Mesenchymal stem cell (in vitro differentiated cells and primary cell): ENCODE results near the gene EXOC6B.
A peak's percentile ranks its signal among the peaks of the same experiment; 100 is the strongest.

Experiments used
- DNase-seq: peaks from one replicate; pipeline ENCODE4 v3.0.0-alpha.2; 2013
- H2AFZ ChIP-seq: one replicate; pipeline ENCODE4 v1.6.1; 2013; ENCODE audit warnings: low read depth, mild to moderate bottlenecking, control low read depth, inconsistent platforms, low read length, moderate library complexity
- H2AK5ac ChIP-seq: 2 replicates; pipeline ENCODE4 v1.6.1; 2013; ENCODE audit warnings: low read length, moderate library complexity, mild to moderate bottlenecking, inconsistent platforms; ENCODE audit not compliant: severe bottlenecking
- H2BK120ac ChIP-seq: one replicate; pipeline ENCODE4 v1.6.1; 2013; ENCODE audit warnings: low read depth, mild to moderate bottlenecking, inconsistent platforms, low read length, moderate library complexity
- H2BK12ac ChIP-seq, 2 experiments: one replicate each; pipeline ENCODE4 v1.6.1; 2013; ENCODE audit warnings: inconsistent platforms in 2 of 2, low read length in 2 of 2, mild to moderate bottlenecking in 2 of 2, moderate library complexity in 2 of 2, control low read depth in 1 of 2
- H2BK15ac ChIP-seq: one replicate; pipeline ENCODE4 v1.6.1; 2013; ENCODE audit warnings: mild to moderate bottlenecking, low read depth, inconsistent platforms; ENCODE audit not compliant: poor library complexity, severe bottlenecking
- H2BK5ac ChIP-seq: 2 replicates; pipeline ENCODE4 v1.6.1; 2013; ENCODE audit warnings: low read depth, mild to moderate bottlenecking, low read length, control low read depth, inconsistent platforms; ENCODE audit not compliant: poor library complexity, severe bottlenecking
- H3K14ac ChIP-seq, 2 experiments: one replicate each; pipeline ENCODE4 v1.6.1; 2013; ENCODE audit warnings: inconsistent platforms in 2 of 2, low read length in 2 of 2, control low read depth in 1 of 2, mild to moderate bottlenecking in 1 of 2, moderate library complexity in 1 of 2
- H3K18ac ChIP-seq, 2 experiments: one replicate each; pipeline ENCODE4 v1.6.1; 2013; ENCODE audit warnings: inconsistent platforms in 2 of 2, low read length in 2 of 2, control low read depth in 1 of 2, low read depth in 1 of 2, mild to moderate bottlenecking in 1 of 2
- H3K23ac ChIP-seq, 2 experiments: one replicate each; pipeline ENCODE4 v1.6.1; 2013; ENCODE audit warnings: inconsistent platforms in 2 of 2, low read length in 2 of 2, mild to moderate bottlenecking in 2 of 2, moderate library complexity in 2 of 2, control low read depth in 1 of 2
- H3K27ac ChIP-seq: 2 replicates; pipeline ENCODE4 v1.5.1; 2013; ENCODE audit warnings: mild to moderate bottlenecking, moderate library complexity, low read length, control low read depth, inconsistent platforms; ENCODE audit not compliant: poor library complexity, severe bottlenecking
- H3K27me3 ChIP-seq, 2 experiments: 2 replicates each; pipeline versions ENCODE4 v1.6.1 to v1.7.0; 2013; ENCODE audit warnings: low read length in 2 of 2, mild to moderate bottlenecking in 2 of 2, moderate library complexity in 2 of 2, control low read depth in 1 of 2, inconsistent platforms in 1 of 2; ENCODE audit not compliant: control insufficient read depth in 1 of 2, insufficient read depth in 1 of 2
- H3K36me3 ChIP-seq, 2 experiments: 2 replicates each; pipeline versions ENCODE4 v1.6.1 to v1.7.0; 2013; ENCODE audit warnings: low read length in 2 of 2, control low read depth in 1 of 2, inconsistent platforms in 1 of 2, low read depth in 1 of 2, mild to moderate bottlenecking in 1 of 2; ENCODE audit not compliant: insufficient read depth in 2 of 2, control insufficient read depth in 1 of 2
- H3K4ac ChIP-seq, 2 experiments: one replicate each; pipeline ENCODE4 v1.6.1; 2013; ENCODE audit warnings: inconsistent platforms in 2 of 2, low read length in 2 of 2, mild to moderate bottlenecking in 2 of 2, moderate library complexity in 2 of 2, control low read depth in 1 of 2, low read depth in 1 of 2
- H3K4me1 ChIP-seq: 2 replicates; pipeline ENCODE4 v1.6.1; 2013; ENCODE audit warnings: low read depth, low read length, control low read depth; ENCODE audit not compliant: control insufficient read depth, insufficient read depth
- H3K4me2 ChIP-seq: 2 replicates; pipeline ENCODE4 v1.6.1; 2013; ENCODE audit warnings: low read length, mild to moderate bottlenecking, inconsistent platforms; ENCODE audit not compliant: poor library complexity, severe bottlenecking
- H3K4me3 ChIP-seq, 2 experiments: 2 replicates each; pipeline versions ENCODE4 v1.5.1 to v1.7.0; 2013; ENCODE audit warnings: low read length in 2 of 2, mild to moderate bottlenecking in 2 of 2, control low read depth in 1 of 2, low read depth in 1 of 2; ENCODE audit not compliant: insufficient read depth in 1 of 2
- H3K79me1 ChIP-seq: replicated peaks from 2 replicates; pipeline ENCODE4 v1.6.1; 2013; ENCODE audit warnings: mild to moderate bottlenecking, control low read depth, low read length, inconsistent platforms; ENCODE audit not compliant: poor library complexity, severe bottlenecking
- H3K9ac ChIP-seq: 2 replicates; pipeline ENCODE4 v1.7.0; 2013; ENCODE audit warnings: mild to moderate bottlenecking, low read length, moderate library complexity
- H3K9me3 ChIP-seq: 2 replicates; pipeline ENCODE4 v1.7.0; 2013; ENCODE audit warnings: mild to moderate bottlenecking, low read length; ENCODE audit not compliant: control insufficient read depth
- H4K8ac ChIP-seq: one replicate; pipeline ENCODE4 v1.6.1; 2013; ENCODE audit warnings: inconsistent platforms, mild to moderate bottlenecking, low read length, moderate library complexity
- H4K91ac ChIP-seq: one replicate; pipeline ENCODE4 v1.6.1; 2013; ENCODE audit warnings: mild to moderate bottlenecking, low read length, inconsistent platforms
- WGBS: methylation state at CpG from one replicate; pipeline ENCODE4 v1.1.7; 2013; ENCODE audit warnings: mixed read lengths; 5-methylcytosine and 5-hydroxymethylcytosine counted together

EXOC6B gene

GRCh38 chr2:72133721-72134407 is 692.0 kb downstream of the EXOC6B start:
- H2BK120ac ChIP-seq = no peak overlapping the region
- H3K4me1 ChIP-seq = peaks cover 17% of the 10 kb centered on the region
- H3K27ac ChIP-seq = no peak overlapping the region
- no peak overlapping the region for H2BK15ac ChIP-seq
- no peak overlapping the region for H3K23ac ChIP-seq
- H3K4ac ChIP-seq = no peak overlapping the region
- H4K91ac ChIP-seq = no peak overlapping the region
- no peak overlapping the region for H2BK5ac ChIP-seq
- H2AFZ ChIP-seq = no peak overlapping the region
- no peak overlapping the region for H3K4me3 ChIP-seq
- H3K9ac ChIP-seq = no peak overlapping the region
- H3K4me2 ChIP-seq = no peak overlapping the region
- no peak overlapping the region for H3K14ac ChIP-seq
- H3K79me1 ChIP-seq = no peaks in the 10 kb centered on the region
- DNase-seq = no peak
- H2BK12ac ChIP-seq = no peak overlapping the region
- no peak overlapping the region for H2AK5ac ChIP-seq
- WGBS = 93% methylated on average over 5 of the region's 11 CpGs
- no peak overlapping the region for H4K8ac ChIP-seq
- peaks cover 0 to 14% of the 10 kb centered on the region in 2 experiments for H3K27me3 ChIP-seq
- H3K9me3 ChIP-seq = no peaks in the 10 kb centered on the region
- no peak overlapping the region for H3K18ac ChIP-seq
- H3K36me3 ChIP-seq = peaks cover 4 to 49% of the 10 kb centered on the region in 2 experiments

GRCh38 chr2:72132981-72133720 is 692.7 kb downstream of the EXOC6B start:
- 94% methylated on average over 29 of the region's 29 CpGs for WGBS
- peak overlapping the region; percentile 18 for H4K91ac ChIP-seq
- H2AK5ac ChIP-seq = no peak overlapping the region
- H2AFZ ChIP-seq = no peak overlapping the region
- H3K27me3 ChIP-seq = peaks cover 0 to 14% of the 10 kb centered on the region in 2 experiments
- H2BK12ac ChIP-seq = no peak overlapping the region
- H3K4ac ChIP-seq = no peak overlapping the region
- H3K79me1 ChIP-seq = no peaks in the 10 kb centered on the region
- no peak overlapping the region for H2BK120ac ChIP-seq
- H3K27ac ChIP-seq = no peak overlapping the region
- no peak overlapping the region for H2BK5ac ChIP-seq
- peaks cover 4 to 49% of the 10 kb centered on the region in 2 experiments for H3K36me3 ChIP-seq
- no peak overlapping the region for H2BK15ac ChIP-seq
- H3K4me1 ChIP-seq = peaks cover 10% of the 10 kb centered on the region
- H3K4me2 ChIP-seq = no peak overlapping the region
- DNase-seq = no peak
- no peak overlapping the region for H4K8ac ChIP-seq
- no peak overlapping the region for H3K9ac ChIP-seq
- no peaks in the 10 kb centered on the region for H3K9me3 ChIP-seq
- no peak overlapping the region for H3K23ac ChIP-seq
- peak overlapping the region in 1 of 2 experiments; percentile 9 for H3K4me3 ChIP-seq
- no peak overlapping the region for H3K14ac ChIP-seq
- H3K18ac ChIP-seq = no peak overlapping the region

- Histone ChIP-seq H3K18ac (no peak overlapping the region), H2BK5ac (no peak overlapping the region), H2AFZ (no peak overlapping the region), H3K9me3 (no peaks in the 10 kb centered on the region), H3K27me3 (peaks cover 0 to 14% of the 10 kb centered on the region in 2 experiments), H3K14ac (no peak overlapping the region), H3K27ac (no peak overlapping the region), H2BK12ac (no peak overlapping the region), H2BK15ac (no peak overlapping the region), H4K91ac (no peak overlapping the region), H3K23ac (no peak overlapping the region), H4K8ac (no peak overlapping the region), H3K9ac (no peak overlapping the region), H2BK120ac (no peak overlapping the region), H2AK5ac (no peak overlapping the region), H3K4ac (no peak overlapping the region), H3K4me2 (no peak overlapping the region), H3K4me1 (peaks cover 4% of the 10 kb centered on the region), H3K36me3 (peaks cover 4 to 49% of the 10 kb centered on the region in 2 experiments), H3K79me1 (no peaks in the 10 kb centered on the region), H3K4me3 (no peak overlapping the region)
- WGBS = 94% methylated on average over 36 of the region's 37 CpGs
- no peak for DNase-seq
These were observed 693.7 kb downstream of the EXOC6B start for GRCh38 chr2:72131916-72132841.
